ENCODE data around the gene PIGL. TPM values are rescaled to one million over a fixed set of nuclear protein-coding genes. Genes with fewer than 3 reads are reported as not detected.

The PIGL gene
- total RNA-seq, 1 donor = 14.7 TPM

DNA sequence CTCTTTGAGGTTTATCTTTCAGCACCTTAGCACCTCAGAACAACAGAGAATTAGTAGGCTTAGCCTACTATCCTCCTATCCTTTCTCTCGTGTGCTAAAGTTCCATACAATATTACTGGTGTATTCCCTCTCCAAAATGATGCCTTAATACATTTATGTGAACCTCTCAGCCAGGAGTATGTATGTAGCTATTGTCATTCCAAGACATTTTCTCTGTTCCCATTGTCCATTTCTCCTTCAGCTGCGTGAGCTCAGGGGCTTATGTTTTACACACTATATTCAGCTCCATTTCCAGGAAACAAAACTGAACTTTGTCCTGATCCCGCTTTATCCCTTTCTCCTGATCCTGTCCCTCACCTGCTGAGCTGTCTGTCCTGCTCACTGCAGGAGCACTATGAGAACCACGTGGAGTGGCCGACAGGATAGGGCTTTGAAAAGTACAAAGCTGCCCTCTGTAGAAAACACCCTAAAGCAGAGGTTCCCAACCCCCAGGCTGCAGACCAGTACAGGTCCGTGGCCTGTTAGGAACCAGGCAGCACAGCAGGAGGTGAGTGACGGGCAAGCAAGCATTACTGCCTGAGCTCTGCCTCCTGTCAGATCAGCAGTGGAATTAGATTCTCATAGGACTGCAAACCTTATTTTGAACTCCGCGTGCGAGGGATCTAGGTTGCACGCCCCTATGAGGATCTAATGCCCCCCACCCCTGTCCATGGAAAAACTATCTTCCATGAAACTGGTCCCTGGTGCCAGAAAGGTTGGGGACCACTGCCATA, 80.5 kb downstream of the PIGL start:
- no peak overlapping the region for H3K4me3 ChIP-seq (ENCODE audit: low read depth, low read length)
- no peak for DNase-seq (ENCODE audit: low read depth)
- TF ChIP-seq, protein P1, sequence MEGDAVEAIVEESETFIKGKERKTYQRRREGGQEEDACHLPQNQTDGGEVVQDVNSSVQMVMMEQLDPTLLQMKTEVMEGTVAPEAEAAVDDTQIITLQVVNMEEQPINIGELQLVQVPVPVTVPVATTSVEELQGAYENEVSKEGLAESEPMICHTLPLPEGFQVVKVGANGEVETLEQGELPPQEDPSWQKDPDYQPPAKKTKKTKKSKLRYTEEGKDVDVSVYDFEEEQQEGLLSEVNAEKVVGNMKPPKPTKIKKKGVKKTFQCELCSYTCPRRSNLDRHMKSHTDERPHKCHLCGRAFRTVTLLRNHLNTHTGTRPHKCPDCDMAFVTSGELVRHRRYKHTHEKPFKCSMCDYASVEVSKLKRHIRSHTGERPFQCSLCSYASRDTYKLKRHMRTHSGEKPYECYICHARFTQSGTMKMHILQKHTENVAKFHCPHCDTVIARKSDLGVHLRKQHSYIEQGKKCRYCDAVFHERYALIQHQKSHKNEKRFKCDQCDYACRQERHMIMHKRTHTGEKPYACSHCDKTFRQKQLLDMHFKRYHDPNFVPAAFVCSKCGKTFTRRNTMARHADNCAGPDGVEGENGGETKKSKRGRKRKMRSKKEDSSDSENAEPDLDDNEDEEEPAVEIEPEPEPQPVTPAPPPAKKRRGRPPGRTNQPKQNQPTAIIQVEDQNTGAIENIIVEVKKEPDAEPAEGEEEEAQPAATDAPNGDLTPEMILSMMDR (IDR thresholded peaks at IDR 0.05; ENCODE audit: insufficient read depth, low read depth, low read length) = no peak

- no peak overlapping the region for H3K4me3 ChIP-seq (ENCODE audit: low read depth, low read length)
- TF ChIP-seq, protein P1 (IDR thresholded peaks at IDR 0.05; ENCODE audit: insufficient read depth, low read depth, low read length) = no peak
- no peak for DNase-seq (ENCODE audit: low read depth)
Measured at GRCh38 chr17:16298140-16298662, 81.2 kb downstream of the PIGL start.

- TF ChIP-seq, protein P1 (IDR thresholded peaks at IDR 0.05; ENCODE audit: insufficient read depth, low read depth, low read length) = no peak
- no peak overlapping the region for H3K4me3 ChIP-seq (ENCODE audit: low read depth, low read length)
- DNase-seq (ENCODE audit: low read depth) = no peak
Measured at GRCh38 chr17:16300554-16300953, 83.5 kb downstream of the PIGL start.

DNA sequence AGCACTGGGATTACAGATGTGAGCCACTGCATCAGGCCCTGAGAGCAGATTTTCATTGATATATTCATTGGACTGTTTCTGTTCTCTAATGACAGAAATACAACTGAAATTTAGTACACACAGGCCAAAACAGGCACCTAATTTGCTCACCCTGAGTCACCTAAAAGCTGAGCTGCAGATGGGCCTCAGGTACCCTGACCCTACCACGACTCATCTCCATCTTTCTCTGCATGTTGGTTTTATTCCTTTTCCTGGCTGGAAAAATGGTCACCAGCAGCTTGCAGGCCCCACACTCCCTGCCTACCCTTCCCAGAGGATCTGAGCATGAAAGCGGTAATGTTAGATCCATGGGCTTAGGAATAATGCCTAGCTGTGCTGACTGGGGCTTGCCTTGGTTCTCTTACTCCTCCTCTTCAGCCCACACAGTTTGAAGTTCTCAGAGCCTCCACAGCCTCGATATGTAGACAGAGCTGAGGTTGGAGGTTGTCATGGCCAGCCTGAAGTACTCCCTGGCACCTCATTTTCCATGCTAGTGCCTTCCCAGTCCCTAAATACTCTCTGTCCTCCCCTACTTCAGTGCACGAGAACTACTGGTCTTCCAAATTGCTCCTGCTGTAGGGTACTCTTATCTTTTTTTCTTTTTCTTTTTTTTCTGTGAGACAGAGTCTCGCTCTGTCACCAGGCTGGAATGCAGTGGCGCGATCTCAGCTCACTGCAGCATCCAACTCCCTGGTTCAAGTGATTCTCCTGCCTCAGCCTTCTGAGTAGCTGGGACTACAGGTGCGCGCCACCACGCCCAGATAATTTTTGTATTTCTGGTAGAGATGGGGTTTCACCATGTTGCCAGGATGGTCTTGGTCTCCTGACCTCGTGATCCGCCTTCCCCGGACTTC, 85.2 kb downstream of the PIGL start:
- DNase-seq (ENCODE audit: low read depth) = no peak
- TF ChIP-seq, protein P1 (IDR thresholded peaks at IDR 0.05; ENCODE audit: insufficient read depth, low read depth, low read length) = no peak
- H3K4me3 ChIP-seq (ENCODE audit: low read depth, low read length) = no peak overlapping the region

DNA sequence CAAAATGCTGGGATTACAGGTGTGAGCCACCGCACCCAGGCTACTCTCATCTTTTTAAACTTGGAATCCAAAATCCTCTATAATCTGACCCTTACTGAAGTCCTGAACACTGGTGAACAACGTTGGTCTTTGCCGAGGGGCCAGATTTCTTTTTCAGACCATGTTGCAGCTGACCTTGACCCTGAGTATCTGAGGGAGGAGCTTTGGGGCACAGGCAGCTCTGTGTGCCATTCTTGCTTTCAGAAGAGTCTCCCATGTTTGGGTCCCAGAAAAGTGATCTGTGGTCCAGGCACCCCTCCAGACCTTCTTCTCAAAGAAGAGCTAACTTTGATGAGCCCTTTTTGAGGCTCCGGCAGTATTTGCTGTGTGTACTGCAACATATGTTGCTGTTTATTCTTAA, 85.8 kb downstream of the PIGL start:
- TF ChIP-seq, protein P1 (IDR thresholded peaks at IDR 0.05; ENCODE audit: insufficient read depth, low read depth, low read length) = no peak
- DNase-seq (ENCODE audit: low read depth) = no peak
- H3K4me3 ChIP-seq (ENCODE audit: low read depth, low read length) = no peak overlapping the region

GRCh38 chr17:16304830-16305229, 87.8 kb downstream of the PIGL start:
- TF ChIP-seq, protein P1 (IDR thresholded peaks at IDR 0.05; ENCODE audit: insufficient read depth, low read depth, low read length) = peak; percentile 66
- DNase-seq (ENCODE audit: low read depth) = peak; percentile 46

More at GRCh38 chr17:16304830-16305229, 87.8 kb downstream of the PIGL start:
- H3K4me3 ChIP-seq (ENCODE audit: low read depth, low read length) = no peak overlapping the region
